ENCODE data around the gene LTB. TPM values are rescaled to one million over a fixed set of nuclear protein-coding genes. Genes with fewer than 3 reads are reported as not detected.

LTB gene
- total and polyA plus RNA-seq, 2 of the 4 experiments (the other 2 are of a cell fraction) = not detected

GRCh38 chr6:31535538-31536324, 46.5 kb downstream of the LTB start:
- Histone ChIP-seq H3K36me3 (ENCODE audit: control insufficient read depth, insufficient read depth, low read length) (peaks cover 78% of the 10 kb centered on the region), H3K9me3 (ENCODE audit: control insufficient read depth, insufficient read depth, low read length) (no peaks in the 10 kb centered on the region), H4K5ac (ENCODE audit: low read depth, low read length) (no peak overlapping the region), H3K4ac (ENCODE audit: low read depth, low read length) (no peak overlapping the region), H3K56ac (ENCODE audit: extremely low read depth, insufficient read depth, low read length) (no peak overlapping the region), H2BK20ac (ENCODE audit: low read depth, low read length) (no peak overlapping the region), H2AK9ac (replicated peaks; ENCODE audit: low read depth, low read length, poor library complexity) (no peak overlapping the region), H3K27ac (ENCODE audit: insufficient read depth, low read length) (no peak overlapping the region), H4K8ac (ENCODE audit: low read depth in 2 of 2, low read length in 2 of 2) (no peak overlapping the region), H3K4me3 (ENCODE audit: insufficient read depth, low read depth, low read length) (no peak overlapping the region), H4K20me1 (ENCODE audit: insufficient read depth, low read length) (peaks cover 90% of the 10 kb centered on the region), H3K9ac (ENCODE audit: low read depth, low read length) (no peak overlapping the region), H2BK15ac (ENCODE audit: low read depth, low read length) (no peak overlapping the region), H4K91ac (ENCODE audit: insufficient read depth, low read depth, low read length) (no peak overlapping the region), H3K4me1 (ENCODE audit: control insufficient read depth, insufficient read depth, low read length) (peaks cover 10% of the 10 kb centered on the region), H3K79me1 (ENCODE audit: low read depth in 1 of 2, low read length in 2 of 2) (peaks cover 41 to 81% of the 10 kb centered on the region in 2 experiments), H3K9me1 (ENCODE audit: insufficient read depth, low read length) (0 out of 2 replicates have a peak, but pooled peaks cover 8% of the 10 kb centered on the region), H3K4me2 (ENCODE audit: low read depth, low read length) (no peak overlapping the region), H2BK5ac (ENCODE audit: low read depth, low read length, poor library complexity, severe bottlenecking) (no peak overlapping the region), H2AK5ac (ENCODE audit: low read depth, low read length) (no peak overlapping the region), H3K14ac (replicated peaks; ENCODE audit: low read depth, low read length) (no peak overlapping the region), H3K23ac (ENCODE audit: low read depth, low read length) (no peak overlapping the region), H3K18ac (ENCODE audit: low read depth, low read length) (no peak overlapping the region), H2BK120ac (ENCODE audit: low read depth, low read length) (no peak overlapping the region), H3K27me3 (ENCODE audit: control insufficient read depth, insufficient read depth, low read length) (no peaks in the 10 kb centered on the region), H2AFZ (replicated peaks; ENCODE audit: low read length, poor library complexity) (no peak overlapping the region)
- intact Hi-C loops (cut with micrococcal nuclease) = no loop called here
- in situ Hi-C loops (cut with MboI; ENCODE audit: low sequenced_read_pairs) = no loop called here
- ATAC-seq (ENCODE audit: low read depth) (no peak), DNase-seq (no peak)
- ChIA-PET CTCF (no interaction called here), POLR2A (ENCODE audit: unreplicated experiment) (interaction anchor here (0.6 kb wide), 1 partner anchor 557 kb away, joined by 3 read pairs; no protein-coding TSS in a partner anchor)
- no CpG with 5 or more reads among the region's 2 CpGs for WGBS, 2 experiments (ENCODE audit: extremely low coverage in 2 of 2, insufficient read length in 1 of 2)
- dilution Hi-C loops (cut with HindIII; ENCODE audit: low sequenced_read_pairs, unreplicated experiment) = no loop called here
- no TSS peak for BruUV-seq (replicated peaks)
- no peak for TF ChIP-seq MAFK (IDR thresholded peaks at IDR 0.05; ENCODE audit: low read depth, low read length)
- TF ChIP-seq MXI1 (IDR thresholded peaks at IDR 0.05; ENCODE audit: borderline replicate concordance, low read depth, low read length) = no peak
- TF ChIP-seq BHLHE40 (IDR thresholded peaks at IDR 0.05; ENCODE audit: low read depth, low read length) = no peak
- no peak for TF ChIP-seq RCOR1 (IDR thresholded peaks at IDR 0.05; ENCODE audit: insufficient replicate concordance, low read length)
- TF ChIP-seq SMC3 (IDR thresholded peaks at IDR 0.05; ENCODE audit: low read depth, low read length) = no peak
- no peak for TF ChIP-seq POLR2A (IDR thresholded peaks at IDR 0.05; ENCODE audit: low read depth, low read length)
- TF ChIP-seq USF2 (IDR thresholded peaks at IDR 0.05; ENCODE audit: low read depth, low read length) = no peak
- no peak for TF ChIP-seq CTCF (conservative IDR thresholded peaks at IDR 0.05; ENCODE audit: low read depth, low read length)
- TF ChIP-seq FOS (IDR thresholded peaks at IDR 0.05; ENCODE audit: low read depth, low read length) = no peak
- no peak for TF ChIP-seq NFE2L2 (IDR thresholded peaks at IDR 0.05; ENCODE audit: low read depth, low read length)
- no peak for TF ChIP-seq CHD1 (IDR thresholded peaks at IDR 0.05; ENCODE audit: low read depth, low read length)
- TF ChIP-seq ELK1 (IDR thresholded peaks at IDR 0.05; ENCODE audit: borderline replicate concordance, low read depth, low read length) = no peak
- TF ChIP-seq RFX5 (IDR thresholded peaks at IDR 0.05; ENCODE audit: low read depth, low read length) = no peak
- no peak for TF ChIP-seq RAD21 (IDR thresholded peaks at IDR 0.05; ENCODE audit: low read length)
- TF ChIP-seq MAZ (IDR thresholded peaks at IDR 0.05; ENCODE audit: borderline replicate concordance, low read depth, low read length) = no peak
